Thymus (tissue), 11 donors: ENCODE data around the gene CEND1. TPM values are rescaled to one million over a fixed set of nuclear protein-coding genes. Genes with fewer than 3 reads are reported as not detected.
A peak's percentile ranks its signal among the peaks of the same experiment; 100 is the strongest.

ENCODE experiments used
- DNase-seq, 9 donors: peaks; one replicate each; pipeline ENCODE4 v3.0.0-alpha.2; 2013; ENCODE audit warnings: low spot score in 9 of 9, low read depth in 6 of 9, missing footprints in 1 of 9
- H3K27ac ChIP-seq, 2 donors: one replicate each; pipeline ENCODE4 v1.5.1; 2013; ENCODE audit warnings: control low read depth in 1 of 2, low read depth in 1 of 2, low read length in 1 of 2, mild to moderate bottlenecking in 1 of 2, moderate library complexity in 1 of 2
- H3K27me3 ChIP-seq, 2 donors: one replicate each; pipeline ENCODE4 v1.5.1; 2013; ENCODE audit warnings: low read length in 1 of 2; ENCODE audit not compliant: control insufficient read depth in 2 of 2, insufficient read depth in 1 of 2
- H3K36me3 ChIP-seq, 2 donors: one replicate each; pipeline ENCODE4 v1.5.1; 2013; ENCODE audit warnings: low read length in 1 of 2, mild to moderate bottlenecking in 1 of 2, moderate library complexity in 1 of 2; ENCODE audit not compliant: control insufficient read depth in 2 of 2, insufficient read depth in 2 of 2
- H3K4me1 ChIP-seq, 2 donors: one replicate each; pipeline ENCODE4 v1.5.1; 2013; ENCODE audit warnings: low read length in 2 of 2; ENCODE audit not compliant: control insufficient read depth in 2 of 2, insufficient read depth in 2 of 2
- H3K4me3 ChIP-seq, 2 donors: one replicate each; pipeline ENCODE4 v1.5.1; 2013; ENCODE audit warnings: low read length in 2 of 2, control low read depth in 1 of 2, mild to moderate bottlenecking in 1 of 2
- H3K9me3 ChIP-seq, 2 donors: one replicate each; pipeline ENCODE4 v1.5.1; 2013; ENCODE audit warnings: low read length in 1 of 2, mild to moderate bottlenecking in 1 of 2; ENCODE audit not compliant: control insufficient read depth in 2 of 2, insufficient read depth in 1 of 2
- WGBS: extraction: QIAGEN DNeasy Blood & Tissue Kit; methylation state at CpG from one replicate; pipeline ENCODE4 v1.1.7; 2013; 5-methylcytosine and 5-hydroxymethylcytosine counted together
- polyA plus RNA-seq: library from polyadenylated mRNA; stranded (reverse); fragments of 200-250 nt; gene quantifications from one replicate; pipeline ENCODE4 v1.2.3, GENCODE V29; 2013
- total RNA-seq: library from RNA; stranded (reverse); fragments of 120-200 nt; gene quantifications from one replicate; pipeline ENCODE4 v1.2.4, GENCODE V29; 2013
- donor health status: healthy.

Gene CEND1
- total and polyA plus RNA-seq, 2 donors = 0.19 to 0.25 TPM

- WGBS = 38% methylated on average over 36 of the region's 36 CpGs
- H3K4me1 ChIP-seq = peaks cover 33 to 40% of the 10 kb centered on the region in 2 donors
Measured at GRCh38 chr11:808427-809286, 18.8 kb upstream of the CEND1 start.

DNA sequence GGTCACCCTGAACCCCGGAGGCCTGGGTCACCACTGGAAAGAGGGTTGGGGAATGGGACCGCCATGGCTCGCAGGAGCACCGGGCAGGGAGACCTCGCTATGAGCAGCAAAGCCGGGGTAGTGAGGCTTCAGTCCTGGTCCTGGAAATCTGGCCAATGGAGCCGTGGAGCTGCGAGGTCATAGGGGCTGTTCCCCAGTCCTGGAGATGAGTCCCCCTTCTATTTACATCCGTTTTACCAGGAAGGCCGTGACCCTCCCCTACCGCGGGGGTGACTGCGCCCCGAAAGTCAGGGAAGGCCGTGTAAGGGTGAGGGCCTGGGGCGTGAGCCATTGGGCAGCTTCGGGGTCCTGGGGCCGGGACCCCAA, 14.7 kb upstream of the CEND1 start:
- Histone ChIP-seq H3K27ac (peak overlapping the region; percentile 78 to 95), H3K4me3 (peak overlapping the region; percentile 70 to 73), H3K27me3 (no peaks in the 10 kb centered on the region), H3K4me1 (peaks cover 26 to 35% of the 10 kb centered on the region in 2 donors), H3K36me3 (peaks cover 32 to 35% of the 10 kb centered on the region in 2 donors), H3K9me3 (peaks cover 0 to 5% of the 10 kb centered on the region in 2 donors)
- WGBS = 3% methylated on average over 18 of the region's 18 CpGs
- no peak for DNase-seq

More at GRCh38 chr11:808427-809286, 18.8 kb upstream of the CEND1 start:
- DNase-seq = no peak
- Histone ChIP-seq H3K27me3 (no peaks in the 10 kb centered on the region), H3K9me3 (peaks cover 0 to 5% of the 10 kb centered on the region in 2 donors), H3K27ac (peak overlapping the region; percentile 90 to 96), H3K36me3 (peaks cover 25 to 30% of the 10 kb centered on the region in 2 donors), H3K4me3 (peak overlapping the region; percentile 70 to 83)

DNA sequence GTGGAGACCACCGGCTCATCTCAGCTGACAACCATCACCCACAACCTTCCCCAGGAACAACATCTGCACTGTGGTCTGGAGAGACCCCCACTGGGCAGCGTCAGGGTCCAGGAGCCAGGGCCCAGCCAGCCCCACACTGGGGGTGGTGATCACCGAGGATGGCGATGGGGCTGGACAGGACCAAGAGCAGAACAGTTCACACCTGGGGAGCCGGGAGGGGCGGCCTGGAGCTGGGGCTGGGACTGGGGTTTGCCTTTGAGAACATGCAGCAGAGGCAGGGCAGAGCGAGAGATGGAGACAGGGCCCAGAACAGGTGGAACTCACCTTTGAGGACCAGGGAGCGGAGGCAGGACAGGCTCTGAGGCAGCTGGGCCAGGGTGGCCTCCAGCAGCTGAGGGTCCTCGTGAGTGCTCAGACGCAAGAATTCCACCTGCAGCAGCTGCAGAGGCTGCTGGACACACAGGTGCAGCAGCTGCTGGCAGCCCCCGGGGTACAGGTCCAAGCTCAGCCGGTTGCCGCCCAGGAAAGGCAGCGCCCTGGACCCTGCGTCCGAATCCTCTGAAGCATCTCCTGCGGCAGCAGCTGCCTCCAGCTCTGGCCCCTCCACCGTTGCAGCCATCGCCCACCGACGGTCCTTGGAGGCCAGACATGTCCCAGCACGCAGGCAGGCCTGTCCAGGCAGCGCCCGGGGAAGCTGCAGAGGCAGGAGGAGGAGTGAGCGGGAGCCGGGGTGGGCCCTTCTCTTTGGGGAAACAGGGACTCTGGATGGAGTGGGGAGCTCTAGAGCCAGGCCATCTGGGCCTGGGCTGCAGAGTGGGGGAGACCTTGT, 14.1 kb upstream of the CEND1 start:
- WGBS = 60% methylated on average over 26 of the region's 26 CpGs
- peak overlapping the region; percentile 70 to 73 for H3K4me3 ChIP-seq
- peaks cover 26 to 34% of the 10 kb centered on the region in 2 donors for H3K4me1 ChIP-seq
- peaks cover 0 to 5% of the 10 kb centered on the region in 2 donors for H3K9me3 ChIP-seq
- H3K27me3 ChIP-seq = no peaks in the 10 kb centered on the region
- H3K27ac ChIP-seq = peak overlapping the region in 1 of 2 donors; percentile 95
- no peak for DNase-seq
- H3K36me3 ChIP-seq = peaks cover 37 to 41% of the 10 kb centered on the region in 2 donors

DNA sequence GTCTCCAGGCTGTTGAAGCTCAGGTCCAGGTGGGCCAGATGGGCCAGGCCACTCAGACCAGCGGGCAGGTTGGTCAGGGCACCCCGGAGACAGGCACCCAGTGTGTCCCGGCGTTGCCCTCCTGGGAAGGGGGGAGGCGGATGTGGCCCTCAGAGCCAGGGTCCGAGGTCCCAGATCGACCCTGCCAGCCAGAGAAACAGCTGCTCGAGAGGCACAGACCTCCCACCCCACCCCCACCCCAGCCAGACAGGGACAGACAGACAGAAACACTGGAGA, 13.5 kb upstream of the CEND1 start:
- Histone ChIP-seq H3K9me3 (peaks cover 0 to 5% of the 10 kb centered on the region in 2 donors), H3K4me3 (no peak overlapping the region), H3K36me3 (peaks cover 38 to 43% of the 10 kb centered on the region in 2 donors), H3K4me1 (peaks cover 24 to 31% of the 10 kb centered on the region in 2 donors), H3K27me3 (no peaks in the 10 kb centered on the region), H3K27ac (no peak overlapping the region)
- WGBS = 93% methylated on average over 8 of the region's 8 CpGs
- DNase-seq = no peak

DNA sequence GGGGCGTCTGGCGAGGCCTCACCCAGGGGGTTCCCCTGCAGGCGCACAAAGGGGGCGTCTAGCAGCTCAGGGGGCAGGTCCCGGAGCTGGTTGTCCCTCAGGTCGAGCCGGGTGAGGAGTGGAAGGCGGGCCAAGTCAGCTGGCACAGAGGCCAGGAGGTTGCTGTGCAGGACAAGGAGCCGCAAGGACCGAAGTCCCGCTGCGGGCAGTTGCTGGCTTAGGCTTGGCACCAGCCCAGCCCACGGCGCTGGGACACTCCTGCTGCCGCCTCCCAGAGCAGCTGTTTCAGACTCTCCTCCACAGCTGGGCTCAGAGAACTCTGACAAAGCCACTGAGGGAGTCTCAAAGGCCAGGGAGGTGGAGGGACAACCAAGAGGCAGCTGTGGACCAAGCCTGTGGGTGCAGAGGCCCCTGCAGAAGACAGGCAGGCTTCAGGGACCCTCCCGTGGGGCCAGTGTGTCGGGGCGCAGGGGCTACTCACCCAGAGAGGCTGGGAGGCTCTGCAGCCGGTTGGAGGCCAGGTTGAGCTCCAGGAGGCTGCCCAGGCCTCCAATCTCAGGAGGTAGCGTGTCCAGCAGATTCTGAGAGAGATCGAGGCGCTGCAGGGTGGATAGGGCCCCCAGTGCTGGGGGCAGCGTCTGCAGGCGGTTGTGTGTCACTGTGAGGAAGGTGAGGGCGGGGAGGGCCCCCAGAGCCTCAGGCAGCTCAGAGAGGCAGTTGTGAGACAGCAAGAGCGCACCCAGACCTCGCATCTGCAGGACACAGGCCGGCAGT, 13.0 kb upstream of the CEND1 start:
- WGBS = 96% methylated on average over 28 of the region's 28 CpGs

DNA sequence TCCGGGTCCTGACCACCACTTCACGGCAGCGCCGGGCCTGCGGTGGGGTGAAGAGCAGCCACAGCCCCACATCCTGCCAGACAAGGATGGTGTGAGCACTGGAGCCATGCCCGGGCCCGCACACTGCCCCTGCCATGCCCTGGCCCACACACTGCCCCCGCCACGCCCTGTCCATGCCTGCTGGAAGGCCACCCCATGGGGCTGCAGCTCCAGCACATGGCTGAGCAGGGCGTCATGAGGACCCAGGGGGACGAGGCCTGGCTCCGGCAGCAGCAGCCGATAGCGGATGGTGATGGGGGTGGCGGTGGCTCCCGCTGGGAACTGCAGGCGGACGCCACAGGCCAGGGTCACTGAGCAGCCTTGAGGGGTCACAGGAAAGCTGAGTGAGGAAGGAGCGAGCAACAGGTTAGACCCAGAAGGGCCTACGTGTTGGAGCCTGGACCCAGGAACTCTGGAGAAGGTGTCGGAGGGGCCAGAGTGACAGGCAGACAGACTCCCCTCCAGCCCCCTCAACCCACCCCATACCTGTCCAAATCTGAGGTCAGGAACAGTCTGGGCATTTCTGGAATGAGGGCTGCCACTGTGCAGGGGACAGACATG, 12.2 kb upstream of the CEND1 start:
- H3K27ac ChIP-seq = no peak overlapping the region
- H3K4me3 ChIP-seq = no peak overlapping the region
- peaks cover 38 to 43% of the 10 kb centered on the region in 2 donors for H3K36me3 ChIP-seq
- no peak for DNase-seq
- WGBS = over 99% methylated on average over 21 of the region's 21 CpGs
- no peaks in the 10 kb centered on the region for H3K27me3 ChIP-seq
- peaks cover 0 to 5% of the 10 kb centered on the region in 2 donors for H3K9me3 ChIP-seq
- H3K4me1 ChIP-seq = peaks cover 25 to 37% of the 10 kb centered on the region in 2 donors

More for the DNA sequence above, 13.0 kb upstream of the CEND1 start:
- no peak for DNase-seq
- Histone ChIP-seq H3K4me3 (no peak overlapping the region), H3K27me3 (no peaks in the 10 kb centered on the region), H3K4me1 (peaks cover 25 to 30% of the 10 kb centered on the region in 2 donors), H3K9me3 (peaks cover 0 to 5% of the 10 kb centered on the region in 2 donors), H3K27ac (no peak overlapping the region), H3K36me3 (peaks cover 38 to 43% of the 10 kb centered on the region in 2 donors)

GRCh38 chr11:801097-801780, 11.3 kb upstream of the CEND1 start:
- no peak overlapping the region for H3K27ac ChIP-seq
- DNase-seq = no peak
- no peaks in the 10 kb centered on the region for H3K27me3 ChIP-seq
- H3K9me3 ChIP-seq = peaks cover 0 to 5% of the 10 kb centered on the region in 2 donors
- H3K36me3 ChIP-seq = peaks cover 38 to 43% of the 10 kb centered on the region in 2 donors
- no peak overlapping the region for H3K4me3 ChIP-seq
- WGBS = 97% methylated on average over 20 of the region's 20 CpGs
- H3K4me1 ChIP-seq = peaks cover 34 to 46% of the 10 kb centered on the region in 2 donors

DNA sequence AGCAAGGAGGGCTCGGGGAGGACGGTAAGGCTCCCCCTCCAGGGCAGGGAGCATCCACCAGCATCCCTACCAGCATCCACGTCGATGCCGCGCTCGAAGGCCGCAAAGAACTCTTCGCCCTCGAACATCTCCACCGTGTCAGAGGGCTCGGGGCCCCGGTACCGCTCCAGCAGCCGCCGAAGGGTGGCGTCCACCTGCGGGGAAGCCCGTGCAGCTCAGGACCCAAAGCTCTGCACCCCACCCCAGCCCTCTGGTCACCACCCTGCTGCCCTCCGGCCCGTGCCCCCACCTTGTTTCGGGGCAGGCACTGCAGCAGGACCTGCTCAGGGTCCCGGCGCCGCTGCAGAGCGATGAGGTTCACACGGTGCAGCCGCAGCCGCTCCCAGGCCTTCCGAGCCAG, 10.6 kb upstream of the CEND1 start:
- Histone ChIP-seq H3K36me3 (peaks cover 38 to 43% of the 10 kb centered on the region in 2 donors), H3K27me3 (no peaks in the 10 kb centered on the region), H3K4me1 (peaks cover 37 to 50% of the 10 kb centered on the region in 2 donors), H3K9me3 (peaks cover 0 to 7% of the 10 kb centered on the region in 2 donors), H3K27ac (no peak overlapping the region), H3K4me3 (no peak overlapping the region)
- WGBS = 95% methylated on average over 30 of the region's 30 CpGs
- DNase-seq = no peak
